Keratinocyte (primary cell): Measurements from ENCODE around the gene CDH1. TPM values are rescaled to one million over a fixed set of nuclear protein-coding genes. Genes with fewer than 3 reads are reported as not detected.

Source experiments
- DNase-seq: peaks from one replicate; pipeline ENCODE4 v3.0.0-alpha.2; 2011; ENCODE audit warnings: low read depth, missing footprints, low spot score
- FAIRE-seq: peaks from 2 replicates; lab custom pipeline; 2011; peaks lifted over from hg19 to GRCh38; lab: Jason Lieb, UNC
- H2AFZ ChIP-seq: 2 replicates; pipeline ENCODE4 v1.6.0; 2012; ENCODE audit warnings: low read length, control low read depth, inconsistent platforms; ENCODE audit not compliant: control insufficient read depth
- H3K27ac ChIP-seq: 2 replicates; pipeline ENCODE4 v1.5.1; 2011; ENCODE audit warnings: low read length; ENCODE audit not compliant: control insufficient read depth, insufficient read depth
- H3K27me3 ChIP-seq: 3 replicates; pipeline ENCODE4 v1.6.0; 2011; ENCODE audit warnings: low read length; ENCODE audit not compliant: control insufficient read depth, insufficient read depth; ENCODE audit errors: extremely low read depth
- H3K36me3 ChIP-seq, 2 experiments: 2 replicates in 1 of 2; 3 replicates in 1 of 2; pipeline ENCODE4 v1.5.1; 2011; ENCODE audit warnings: low read length in 2 of 2, mild to moderate bottlenecking in 1 of 2; ENCODE audit not compliant: control insufficient read depth in 2 of 2, insufficient read depth in 2 of 2; ENCODE audit errors: extremely low read depth in 1 of 2
- H3K4me1 ChIP-seq: 3 replicates; pipeline ENCODE4 v1.5.1; 2011; ENCODE audit warnings: low read length; ENCODE audit not compliant: control insufficient read depth, insufficient read depth; ENCODE audit errors: extremely low read depth
- H3K4me2 ChIP-seq: 3 replicates; pipeline ENCODE4 v1.6.0; 2011; ENCODE audit warnings: low read depth, low read length; ENCODE audit not compliant: control insufficient read depth, insufficient read depth; ENCODE audit errors: extremely low read depth
- H3K4me3 ChIP-seq, 3 experiments: fragments of 200-600 bp in 1 of 3; sonication (generic) in 1 of 3; 2 replicates in 2 of 3; 3 replicates in 1 of 3; pipeline ENCODE4 v1.5.1; 2011 to 2016; ENCODE audit warnings: low read length in 3 of 3, mild to moderate bottlenecking in 3 of 3, control low read depth in 2 of 3, inconsistent platforms in 1 of 3, low read depth in 1 of 3, mixed read lengths in 1 of 3, mixed run types in 1 of 3, moderate library complexity in 1 of 3; ENCODE audit not compliant: control insufficient read depth in 2 of 3, insufficient read depth in 2 of 3; ENCODE audit errors: extremely low read depth in 1 of 3
- H3K79me2 ChIP-seq: 2 replicates; pipeline ENCODE4 v1.6.0; 2012; ENCODE audit warnings: low read length; ENCODE audit not compliant: control insufficient read depth, insufficient read depth
- H3K9ac ChIP-seq: 3 replicates; pipeline ENCODE4 v1.6.0; 2011; ENCODE audit warnings: low read length; ENCODE audit not compliant: control insufficient read depth, insufficient read depth; ENCODE audit errors: extremely low read depth
- H3K9me1 ChIP-seq: 3 replicates; pipeline ENCODE4 v1.6.0; 2011; ENCODE audit warnings: low read length; ENCODE audit not compliant: control insufficient read depth, insufficient read depth; ENCODE audit errors: extremely low read depth
- H3K9me3 ChIP-seq: 2 replicates; pipeline ENCODE4 v1.5.1; 2012; ENCODE audit warnings: low read depth, low read length; ENCODE audit not compliant: control insufficient read depth
- H4K20me1 ChIP-seq: 3 replicates; pipeline ENCODE4 v1.6.0; 2011; ENCODE audit warnings: low read length; ENCODE audit not compliant: control insufficient read depth, insufficient read depth; ENCODE audit errors: extremely low read depth
- CTCF ChIP-seq, 3 experiments: IDR thresholded peaks in 1 of 3; conservative IDR thresholded peaks in 1 of 3; optimal IDR thresholded peaks in 1 of 3; 2 replicates in 2 of 3; 3 replicates in 1 of 3; pipeline versions ENCODE3 to v1.5.1; 2011; ENCODE audit warnings: low read length in 3 of 3, mild to moderate bottlenecking in 3 of 3, moderate library complexity in 2 of 3, control low read depth in 1 of 3, inconsistent platforms in 1 of 3; ENCODE audit not compliant: insufficient read depth in 2 of 3; ENCODE audit errors: extremely low read depth in 1 of 3
- EZH2 ChIP-seq: IDR thresholded peaks from one replicate; pipeline ENCODE4 v1.6.1; 2012; ENCODE audit warnings: inconsistent platforms, mild to moderate bottlenecking, low read length, moderate library complexity
- dilution Hi-C: fragments of 300-500 bp; cut with MboI; formaldehyde crosslinking; loops from one replicate; pipeline ENCODE4 v1.7.0; 2020; ENCODE audit warnings: low sequenced_read_pairs; ENCODE audit not compliant: extremely low pct_ligation_motif_present
- polyA plus RNA-seq, 5 experiments: library from polyadenylated mRNA; depleted of rRNA in 3 of 5; stranded (reverse) in 3 of 5; stranded (forward) in 1 of 5; unstranded in 1 of 5; fragments of >200 nt; gene quantifications; 1 replicate in 1 of 5; 2 replicates in 3 of 5; 3 replicates in 1 of 5; pipeline versions ENCODE4 v1.2.1 to v1.2.3, GENCODE V29; 2011 to 2012; ENCODE audit warnings: missing spikeins in 2 of 5, low read depth in 1 of 5, low replicate concordance in 1 of 5

Gene CDH1
- polyA plus RNA-seq, 1 donor (not counting 4 experiments of a cell fraction or from before 2014, with no cell fraction given), result 247 TPM

GRCh38 chr16:68737730-68738629, 888 bp downstream of the CDH1 start:
- peak overlapping the region; percentile 90 to 97 (median 97) for H3K4me3 ChIP-seq
- H2AFZ ChIP-seq, result no peak overlapping the region
- H3K79me2 ChIP-seq, result peaks cover 53% of the 10 kb centered on the region
- DNase-seq (no peak), FAIRE-seq (no peak)
- H3K36me3 ChIP-seq, result peaks cover 6 to 14% of the 10 kb centered on the region in 2 experiments
- peak overlapping the region; percentile 95 for H3K27ac ChIP-seq
- peaks cover 3% of the 10 kb centered on the region for H4K20me1 ChIP-seq
- H3K9me1 ChIP-seq, result peaks cover 2% of the 10 kb centered on the region
- H3K4me1 ChIP-seq, result peaks cover 47% of the 10 kb centered on the region
- H3K9ac ChIP-seq, result peak overlapping the region; percentile 97
- H3K27me3 ChIP-seq, result no peaks in the 10 kb centered on the region
- peak in 2 of 3 experiments; percentile 11 to 67 for TF ChIP-seq CTCF (optimal IDR thresholded peaks at IDR 0.05 in 1 of 3, IDR thresholded peaks at IDR 0.05 in 1 of 3, conservative IDR thresholded peaks at IDR 0.05 in 1 of 3; ENCODE audit: extremely low read depth in 1 of 3, insufficient read depth in 2 of 3, low read length in 3 of 3)
- TF ChIP-seq EZH2, result no peak
- peak overlapping the region; percentile 99 for H3K4me2 ChIP-seq
- H3K9me3 ChIP-seq, result no peaks in the 10 kb centered on the region
- dilution Hi-C loops, result no loop called here

GRCh38 chr16:68739964-68740627, 3.0 kb downstream of the CDH1 start:
- H2AFZ ChIP-seq, result no peak overlapping the region
- peaks cover 9 to 21% of the 10 kb centered on the region in 2 experiments for H3K36me3 ChIP-seq
- TF ChIP-seq EZH2, result no peak
- no peak for TF ChIP-seq CTCF (optimal IDR thresholded peaks at IDR 0.05 in 1 of 3, IDR thresholded peaks at IDR 0.05 in 1 of 3, conservative IDR thresholded peaks at IDR 0.05 in 1 of 3; ENCODE audit: extremely low read depth in 1 of 3, insufficient read depth in 2 of 3, low read length in 3 of 3)
- H3K27ac ChIP-seq, result peak overlapping the region; percentile 89
- peak overlapping the region; percentile 63 for H3K9ac ChIP-seq
- DNase-seq (no peak), FAIRE-seq (peak; percentile 68)
- no peaks in the 10 kb centered on the region for H3K27me3 ChIP-seq
- peak overlapping the region in 2 of 3 experiments; percentile 40 to 41 for H3K4me3 ChIP-seq
- H4K20me1 ChIP-seq, result peaks cover 7% of the 10 kb centered on the region
- no peaks in the 10 kb centered on the region for H3K9me3 ChIP-seq
- peaks cover 72% of the 10 kb centered on the region for H3K79me2 ChIP-seq
- peak overlapping the region; percentile 80 for H3K4me2 ChIP-seq
- peaks cover 4% of the 10 kb centered on the region for H3K9me1 ChIP-seq
- dilution Hi-C loops, result no loop called here
- H3K4me1 ChIP-seq, result peaks cover 68% of the 10 kb centered on the region
